WERI-Rb-1 (cell line): Measurements from ENCODE around the gene DDX54.
"Not testable (repeated sequence)": the region's sequence is repeated elsewhere in the genome, so short reads cannot be mapped to it uniquely, and the experiment has no call there.

Experiments
- DNase-seq: peaks from one replicate; pipeline ENCODE4 v3.0.0-alpha.2; 2020
- H3K27ac ChIP-seq: fragments of 250-450 bp; sonication (Bioruptor Pico); 2 replicates; pipeline ENCODE4 v1.5.1; 2020; ENCODE audit warnings: mild to moderate bottlenecking, moderate library complexity
- H3K27me3 ChIP-seq: fragments of 250-450 bp; sonication (Bioruptor Pico); 2 replicates; pipeline ENCODE4 v1.5.1; 2021; ENCODE audit warnings: mild to moderate bottlenecking, low read depth, moderate library complexity; ENCODE audit not compliant: insufficient read depth, severe bottlenecking
- H3K36me3 ChIP-seq: fragments of 250-450 bp; sonication (Bioruptor Pico); 2 replicates; pipeline ENCODE4 v1.5.1; 2020; ENCODE audit warnings: mild to moderate bottlenecking, moderate library complexity
- H3K4me3 ChIP-seq: 2 replicates; pipeline ENCODE4 v1.5.1; 2011; ENCODE audit warnings: low read depth, mild to moderate bottlenecking, control low read depth, low read length
- H3K9me3 ChIP-seq: fragments of 250-450 bp; sonication (Bioruptor Pico); 2 replicates; pipeline ENCODE4 v1.5.1; 2021; ENCODE audit warnings: mild to moderate bottlenecking, moderate library complexity; ENCODE audit not compliant: severe bottlenecking
- CTCF ChIP-seq: IDR thresholded peaks from 2 replicates; pipeline ENCODE4 v1.5.1; 2011; ENCODE audit warnings: low read depth, mild to moderate bottlenecking, control low read depth, inconsistent platforms, low read length

The DDX54 gene

DNA sequence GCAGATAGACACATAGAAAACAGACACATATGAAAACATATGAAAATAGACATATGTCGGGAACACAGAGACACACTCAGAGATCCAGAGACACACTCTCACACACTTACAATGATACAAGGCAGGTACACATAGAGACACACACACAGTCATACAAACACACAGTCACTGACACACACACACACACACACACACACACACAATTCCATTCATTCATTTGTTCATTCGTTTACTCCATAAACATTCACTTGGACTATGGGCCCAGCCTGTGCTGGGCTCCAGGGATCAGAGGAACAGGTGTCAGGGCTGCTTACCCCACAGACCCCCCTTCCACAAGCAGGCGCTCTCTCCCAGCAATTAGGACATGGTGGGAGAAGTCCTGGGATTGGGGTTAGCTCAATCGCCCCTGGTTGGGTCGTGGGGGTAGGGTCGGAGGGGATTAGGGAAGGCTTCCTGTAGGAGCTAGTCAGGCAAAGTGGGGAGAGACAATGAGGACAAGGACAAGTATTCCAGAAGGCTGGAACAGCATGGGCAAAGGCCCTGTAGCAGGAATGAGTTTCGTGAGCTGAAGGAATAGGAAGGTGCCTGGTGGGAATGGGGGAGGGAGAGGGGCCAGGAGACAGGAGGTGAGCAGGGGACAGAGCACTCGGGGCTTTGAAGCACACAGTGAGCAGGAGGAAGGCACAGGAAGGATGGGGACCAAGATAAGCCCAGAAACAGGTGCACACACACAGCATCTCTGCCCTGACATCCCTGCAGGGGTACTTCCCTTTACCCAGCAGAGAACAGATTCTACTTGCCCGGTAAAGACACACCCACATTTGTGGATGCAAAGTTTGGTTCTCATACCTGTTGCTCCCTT is 56.2 kb downstream of the DDX54 start:
- no peak overlapping the region for H3K4me3 ChIP-seq
- no peaks in the 10 kb centered on the region for H3K36me3 ChIP-seq
- H3K27me3 ChIP-seq, result no peaks in the 10 kb centered on the region
- peak; percentile 3; the same call in 1 of the 2 replicates for TF ChIP-seq CTCF
- no peak for DNase-seq
- H3K27ac ChIP-seq, result no peak overlapping the region
- H3K9me3 ChIP-seq, result no peaks in the 10 kb centered on the region

DNA sequence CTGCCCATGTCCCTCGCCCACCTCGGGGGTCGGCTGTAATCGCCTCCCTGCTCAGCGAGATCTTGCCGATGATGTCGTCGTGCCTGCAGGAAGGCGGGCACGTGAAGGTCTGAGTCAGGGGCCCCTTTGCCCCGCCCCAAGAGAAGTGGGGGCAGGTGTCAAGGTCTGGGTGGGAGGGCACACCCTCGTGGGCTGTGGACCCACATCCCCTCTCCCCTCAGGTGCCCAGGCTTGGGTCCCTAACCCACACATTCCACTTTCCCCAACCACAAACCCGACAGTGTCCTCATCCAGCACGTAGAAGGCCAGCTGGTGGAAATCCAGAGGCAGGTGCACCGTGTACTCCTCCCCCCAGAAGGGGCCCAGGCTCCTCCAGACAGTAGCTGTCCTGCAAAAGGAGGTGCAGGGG is 57.5 kb downstream of the DDX54 start:
- no peak for DNase-seq
- H3K27me3 ChIP-seq, result no peaks in the 10 kb centered on the region
- TF ChIP-seq CTCF, result no peak
- peaks cover 6% of the 10 kb centered on the region for H3K9me3 ChIP-seq
- no peak overlapping the region for H3K27ac ChIP-seq
- H3K4me3 ChIP-seq, result no peak overlapping the region
- no peaks in the 10 kb centered on the region for H3K36me3 ChIP-seq

DNA sequence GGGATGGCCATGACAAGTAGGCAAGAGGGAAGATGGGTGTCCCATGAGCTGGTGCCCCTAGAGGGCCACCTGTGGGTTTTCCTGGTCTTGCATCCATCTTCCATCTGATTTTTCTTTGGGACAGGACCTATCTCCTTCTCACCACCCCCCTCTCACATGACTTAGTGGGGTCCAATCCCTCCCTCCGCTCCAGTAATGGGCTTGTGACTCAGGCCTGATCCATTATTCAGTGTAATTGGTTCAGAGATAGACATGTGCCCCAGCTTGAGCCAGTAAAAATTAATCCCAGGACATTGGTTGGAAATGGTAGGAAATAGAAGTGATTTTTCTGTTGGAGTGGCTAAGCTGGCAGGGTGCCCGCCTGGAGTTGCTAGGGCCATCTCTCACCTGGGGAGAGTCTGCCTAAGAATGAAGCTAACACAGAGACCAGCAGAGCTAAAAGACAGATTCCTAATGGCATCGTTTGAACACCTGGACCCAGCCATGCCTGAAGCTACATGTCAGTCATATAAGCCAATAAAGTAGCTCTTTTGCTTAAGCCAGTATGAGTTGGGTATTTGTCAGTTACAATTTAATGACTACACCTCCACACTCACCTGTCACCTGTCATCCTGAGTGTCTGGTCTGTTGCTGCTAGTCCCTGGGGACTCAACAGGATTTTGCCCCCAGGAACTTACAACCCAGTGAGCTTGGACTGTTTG is 64.5 kb downstream of the DDX54 start:
- TF ChIP-seq CTCF, result 0 out of 2 replicates have a peak, but pooled peaks have one; percentile 1
- Histone ChIP-seq H3K27ac (no peak overlapping the region), H3K27me3 (no peaks in the 10 kb centered on the region), H3K36me3 (no peaks in the 10 kb centered on the region), H3K9me3 (peaks cover 6% of the 10 kb centered on the region), H3K4me3 (no peak overlapping the region)
- no peak for DNase-seq

DNA sequence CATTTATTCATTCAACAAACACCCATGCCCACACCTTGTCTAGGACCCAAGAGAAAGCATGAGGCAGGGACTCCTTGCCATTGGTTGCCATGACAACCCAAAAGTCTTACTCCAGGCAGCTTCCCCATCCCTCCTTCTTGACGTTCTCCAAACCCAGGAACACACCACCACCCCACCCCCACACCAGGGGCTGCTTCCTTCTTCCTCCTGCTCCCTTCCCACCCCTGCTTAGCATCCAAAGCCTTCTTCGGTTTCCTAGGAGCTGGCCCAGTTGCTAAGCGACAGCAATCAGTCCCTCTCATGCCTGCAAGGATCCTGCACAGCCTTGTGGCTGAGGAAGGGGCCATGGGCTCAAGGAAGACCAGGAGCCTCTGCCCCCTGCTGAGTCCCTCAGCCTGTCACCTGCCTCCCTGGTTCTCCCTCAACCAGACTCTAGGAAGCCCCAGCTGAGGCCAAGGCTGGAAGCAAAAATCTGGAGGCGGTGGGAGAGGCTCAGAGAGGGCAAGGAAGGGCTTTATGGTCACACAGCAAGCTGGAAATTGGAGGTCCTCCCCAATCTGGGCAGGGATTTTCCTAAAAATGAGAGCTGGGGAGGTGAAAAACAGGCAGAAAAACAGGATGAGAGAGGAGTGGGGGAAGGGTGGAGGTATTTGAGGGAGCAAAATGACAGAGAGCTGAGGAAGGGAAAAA is 65.2 kb downstream of the DDX54 start:
- TF ChIP-seq CTCF, result no peak
- no peak overlapping the region for H3K4me3 ChIP-seq
- peaks cover 6% of the 10 kb centered on the region for H3K9me3 ChIP-seq
- no peaks in the 10 kb centered on the region for H3K27me3 ChIP-seq
- H3K27ac ChIP-seq, result no peak overlapping the region
- H3K36me3 ChIP-seq, result no peaks in the 10 kb centered on the region
- no peak for DNase-seq

DNA sequence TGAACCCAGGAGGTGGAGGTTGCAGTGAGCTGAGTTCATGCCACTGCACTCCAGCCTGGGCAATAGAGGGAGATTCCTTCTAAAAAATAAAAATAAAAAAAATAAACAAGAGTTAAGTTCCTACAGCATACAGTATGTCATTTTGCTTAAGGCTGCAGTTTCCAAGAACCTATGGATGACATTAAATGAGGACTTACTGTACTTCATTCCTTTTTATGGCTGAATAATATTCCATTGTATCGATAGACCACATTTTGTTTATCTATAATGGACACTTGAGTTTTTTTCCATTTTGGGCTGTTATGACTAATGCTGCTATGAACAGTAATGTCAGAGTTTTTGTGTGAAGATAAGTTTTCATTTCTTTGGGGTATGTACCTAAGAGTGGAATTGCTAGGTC is 67.1 kb downstream of the DDX54 start:
- Histone ChIP-seq H3K9me3 (peaks cover 2% of the 10 kb centered on the region), H3K27ac (no peak overlapping the region), H3K27me3 (no peaks in the 10 kb centered on the region), H3K4me3 (no peak overlapping the region), H3K36me3 (no peaks in the 10 kb centered on the region)
- DNase-seq, result no peak
- no peak for TF ChIP-seq CTCF

DNA sequence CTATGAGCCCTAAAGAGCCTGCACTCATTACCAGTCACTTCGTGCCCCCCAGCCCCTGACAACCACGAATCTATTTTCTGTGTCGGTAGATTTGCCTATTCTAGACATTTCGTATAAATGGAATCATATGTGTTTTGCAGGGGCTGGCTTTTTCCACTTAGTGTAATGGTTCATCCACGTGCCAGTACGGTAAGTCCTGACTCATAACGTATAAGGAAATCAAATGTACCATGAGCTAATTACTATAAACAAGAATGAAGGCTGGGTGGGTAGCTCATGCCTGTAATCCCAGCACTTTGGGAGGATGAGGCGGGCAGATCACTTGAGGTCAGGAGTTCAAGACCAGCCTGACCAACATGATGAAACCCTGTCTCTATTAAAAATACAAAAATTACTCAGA is 67.6 kb downstream of the DDX54 start:
- not testable (repeated sequence) for H3K27ac ChIP-seq, H3K4me3 ChIP-seq, H3K9me3 ChIP-seq, H3K27me3 ChIP-seq, H3K36me3 ChIP-seq, DNase-seq
